ENCODE data around the gene CDH12.

CDH12 gene

DNA sequence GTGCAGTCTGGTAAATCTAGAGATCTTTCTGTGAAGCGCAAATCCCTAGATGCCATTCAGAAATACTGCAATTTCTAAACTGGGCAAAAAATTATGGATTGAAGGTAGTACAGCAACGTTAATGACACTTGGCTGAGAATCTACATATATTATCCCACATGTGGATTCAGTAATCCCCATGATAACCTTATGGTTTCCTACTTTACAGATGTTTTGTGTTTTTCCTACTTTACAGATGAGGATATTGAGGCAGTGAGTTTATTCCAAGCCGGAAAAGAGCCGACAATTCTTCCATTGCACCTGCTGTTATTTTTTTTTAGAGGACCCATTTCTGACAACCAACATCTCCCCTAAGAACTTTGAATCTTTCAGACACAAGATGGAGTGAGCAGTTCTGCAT lies 796.5 kb downstream of the CDH12 start:
- no peak overlapping the region for H3K27ac Mint-ChIP-seq
- H3K4me1 Mint-ChIP-seq: peaks cover 13% of the 10 kb centered on the region
- H3K9me3 Mint-ChIP-seq: no peaks in the 10 kb centered on the region
- no peaks in the 10 kb centered on the region for H3K27me3 Mint-ChIP-seq (ENCODE audit: low read depth, poor library complexity)
- TF ChIP-seq, protein P1, sequence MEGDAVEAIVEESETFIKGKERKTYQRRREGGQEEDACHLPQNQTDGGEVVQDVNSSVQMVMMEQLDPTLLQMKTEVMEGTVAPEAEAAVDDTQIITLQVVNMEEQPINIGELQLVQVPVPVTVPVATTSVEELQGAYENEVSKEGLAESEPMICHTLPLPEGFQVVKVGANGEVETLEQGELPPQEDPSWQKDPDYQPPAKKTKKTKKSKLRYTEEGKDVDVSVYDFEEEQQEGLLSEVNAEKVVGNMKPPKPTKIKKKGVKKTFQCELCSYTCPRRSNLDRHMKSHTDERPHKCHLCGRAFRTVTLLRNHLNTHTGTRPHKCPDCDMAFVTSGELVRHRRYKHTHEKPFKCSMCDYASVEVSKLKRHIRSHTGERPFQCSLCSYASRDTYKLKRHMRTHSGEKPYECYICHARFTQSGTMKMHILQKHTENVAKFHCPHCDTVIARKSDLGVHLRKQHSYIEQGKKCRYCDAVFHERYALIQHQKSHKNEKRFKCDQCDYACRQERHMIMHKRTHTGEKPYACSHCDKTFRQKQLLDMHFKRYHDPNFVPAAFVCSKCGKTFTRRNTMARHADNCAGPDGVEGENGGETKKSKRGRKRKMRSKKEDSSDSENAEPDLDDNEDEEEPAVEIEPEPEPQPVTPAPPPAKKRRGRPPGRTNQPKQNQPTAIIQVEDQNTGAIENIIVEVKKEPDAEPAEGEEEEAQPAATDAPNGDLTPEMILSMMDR (IDR thresholded peaks at IDR 0.05): no peak
- DNase-seq: no peak
- no peaks in the 10 kb centered on the region for H3K36me3 Mint-ChIP-seq (ENCODE audit: low read depth)
- H3K4me3 Mint-ChIP-seq: no peak overlapping the region

GRCh38 chr5:22053195-22053594 lies 799.9 kb downstream of the CDH12 start:
- TF ChIP-seq, protein P1 (IDR thresholded peaks at IDR 0.05): no peak
- peaks cover 15% of the 10 kb centered on the region for H3K4me1 Mint-ChIP-seq
- peak overlapping the region; percentile 72 for H3K27ac Mint-ChIP-seq
- H3K27me3 Mint-ChIP-seq (ENCODE audit: low read depth, poor library complexity): no peaks in the 10 kb centered on the region
- H3K4me3 Mint-ChIP-seq: no peak overlapping the region
- no peaks in the 10 kb centered on the region for H3K9me3 Mint-ChIP-seq
- no peaks in the 10 kb centered on the region for H3K36me3 Mint-ChIP-seq (ENCODE audit: low read depth)
- DNase-seq: no peak

- Mint-ChIP-seq H3K9me3 (no peaks in the 10 kb centered on the region), H3K4me1 (peaks cover 15% of the 10 kb centered on the region), H3K36me3 (ENCODE audit: low read depth) (no peaks in the 10 kb centered on the region), H3K27ac (peak overlapping the region; percentile 51), H3K27me3 (ENCODE audit: low read depth, poor library complexity) (no peaks in the 10 kb centered on the region), H3K4me3 (no peak overlapping the region)
- DNase-seq: no peak
- TF ChIP-seq, protein P1 (IDR thresholded peaks at IDR 0.05): no peak
Measured at GRCh38 chr5:22051881-22052280, 801.3 kb downstream of the CDH12 start.

GRCh38 chr5:22050931-22051330 lies 802.2 kb downstream of the CDH12 start:
- Mint-ChIP-seq H3K9me3 (no peaks in the 10 kb centered on the region), H3K27me3 (ENCODE audit: low read depth, poor library complexity) (no peaks in the 10 kb centered on the region), H3K36me3 (ENCODE audit: low read depth) (no peaks in the 10 kb centered on the region), H3K4me1 (peaks cover 15% of the 10 kb centered on the region), H3K27ac (no peak overlapping the region), H3K4me3 (no peak overlapping the region)
- no peak for DNase-seq
- TF ChIP-seq, protein P1 (IDR thresholded peaks at IDR 0.05): no peak

DNA sequence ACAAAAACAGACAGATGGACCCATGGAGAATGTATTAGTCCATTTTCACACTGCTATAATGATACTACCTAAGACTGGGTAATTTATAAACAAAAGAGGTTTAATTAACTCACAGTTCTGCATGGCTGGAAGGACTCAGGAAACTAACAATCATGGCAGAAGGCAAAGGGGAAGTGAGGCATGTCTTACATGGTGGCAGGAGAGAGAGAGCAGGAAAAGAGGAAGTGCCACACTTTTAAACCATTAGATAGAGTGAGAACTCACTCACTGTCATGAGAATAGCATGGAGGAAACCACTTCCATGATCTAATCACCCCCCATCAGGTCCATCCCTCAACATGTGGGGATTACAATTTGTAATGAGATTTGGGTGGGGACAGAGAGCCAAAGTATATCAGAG lies 808.9 kb downstream of the CDH12 start:
- TF ChIP-seq, protein P1 (IDR thresholded peaks at IDR 0.05): no peak
- DNase-seq: no peak
- Mint-ChIP-seq H3K27me3 (ENCODE audit: low read depth, poor library complexity) (no peaks in the 10 kb centered on the region), H3K27ac (no peak overlapping the region), H3K9me3 (no peaks in the 10 kb centered on the region), H3K36me3 (ENCODE audit: low read depth) (no peaks in the 10 kb centered on the region), H3K4me1 (no peaks in the 10 kb centered on the region), H3K4me3 (no peak overlapping the region)

DNA sequence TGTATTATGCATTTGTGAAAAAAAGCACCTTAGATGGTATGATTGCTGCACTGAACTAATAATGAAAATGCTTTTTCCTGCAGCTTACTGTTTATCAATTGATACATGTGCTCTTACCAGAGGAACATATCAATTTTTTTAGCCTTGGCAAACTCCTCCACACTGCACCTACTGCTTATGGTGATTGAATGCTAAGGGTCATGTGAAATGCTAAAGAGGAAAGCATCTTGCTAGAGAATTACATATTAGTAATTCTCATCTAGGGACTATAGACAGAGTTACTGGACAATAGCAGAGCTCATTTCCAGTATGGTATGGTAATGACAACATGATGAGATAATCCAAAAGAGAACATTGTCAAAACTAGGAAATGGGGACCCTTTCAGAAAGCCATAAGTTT lies 817.1 kb downstream of the CDH12 start:
- Mint-ChIP-seq H3K27ac (no peak overlapping the region), H3K27me3 (ENCODE audit: low read depth, poor library complexity) (no peaks in the 10 kb centered on the region), H3K9me3 (no peaks in the 10 kb centered on the region), H3K36me3 (ENCODE audit: low read depth) (no peaks in the 10 kb centered on the region), H3K4me1 (no peaks in the 10 kb centered on the region), H3K4me3 (no peak overlapping the region)
- TF ChIP-seq, protein P1 (IDR thresholded peaks at IDR 0.05): no peak
- no peak for DNase-seq
